HUES6 (cell line): ENCODE data around the gene CD34.

Source experiments
- H3K27ac ChIP-seq: 2 replicates; pipeline ENCODE4 v1.7.0; 2013; ENCODE audit warnings: low read depth, mild to moderate bottlenecking, low read length, inconsistent platforms
- H3K27me3 ChIP-seq: 2 replicates; pipeline ENCODE4 v1.6.1; 2013; ENCODE audit warnings: low read length; ENCODE audit not compliant: control insufficient read depth, insufficient read depth
- H3K36me3 ChIP-seq: 2 replicates; pipeline ENCODE4 v1.6.1; 2013; ENCODE audit warnings: low read length; ENCODE audit not compliant: control insufficient read depth, insufficient read depth
- H3K4me1 ChIP-seq: 2 replicates; pipeline ENCODE4 v1.6.1; 2013; ENCODE audit warnings: low read length; ENCODE audit not compliant: control insufficient read depth, insufficient read depth
- H3K4me3 ChIP-seq: 2 replicates; pipeline ENCODE4 v1.5.1; 2013; ENCODE audit warnings: low read depth, low read length
- H3K9ac ChIP-seq: one replicate; pipeline ENCODE4 v1.6.1; 2013; ENCODE audit warnings: mild to moderate bottlenecking, low read length
- H3K9me3 ChIP-seq: 2 replicates; pipeline ENCODE4 v1.6.1; 2013; ENCODE audit warnings: low read depth, low read length; ENCODE audit not compliant: control insufficient read depth, insufficient read depth

The CD34 gene, protein sequence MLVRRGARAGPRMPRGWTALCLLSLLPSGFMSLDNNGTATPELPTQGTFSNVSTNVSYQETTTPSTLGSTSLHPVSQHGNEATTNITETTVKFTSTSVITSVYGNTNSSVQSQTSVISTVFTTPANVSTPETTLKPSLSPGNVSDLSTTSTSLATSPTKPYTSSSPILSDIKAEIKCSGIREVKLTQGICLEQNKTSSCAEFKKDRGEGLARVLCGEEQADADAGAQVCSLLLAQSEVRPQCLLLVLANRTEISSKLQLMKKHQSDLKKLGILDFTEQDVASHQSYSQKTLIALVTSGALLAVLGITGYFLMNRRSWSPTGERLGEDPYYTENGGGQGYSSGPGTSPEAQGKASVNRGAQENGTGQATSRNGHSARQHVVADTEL

DNA sequence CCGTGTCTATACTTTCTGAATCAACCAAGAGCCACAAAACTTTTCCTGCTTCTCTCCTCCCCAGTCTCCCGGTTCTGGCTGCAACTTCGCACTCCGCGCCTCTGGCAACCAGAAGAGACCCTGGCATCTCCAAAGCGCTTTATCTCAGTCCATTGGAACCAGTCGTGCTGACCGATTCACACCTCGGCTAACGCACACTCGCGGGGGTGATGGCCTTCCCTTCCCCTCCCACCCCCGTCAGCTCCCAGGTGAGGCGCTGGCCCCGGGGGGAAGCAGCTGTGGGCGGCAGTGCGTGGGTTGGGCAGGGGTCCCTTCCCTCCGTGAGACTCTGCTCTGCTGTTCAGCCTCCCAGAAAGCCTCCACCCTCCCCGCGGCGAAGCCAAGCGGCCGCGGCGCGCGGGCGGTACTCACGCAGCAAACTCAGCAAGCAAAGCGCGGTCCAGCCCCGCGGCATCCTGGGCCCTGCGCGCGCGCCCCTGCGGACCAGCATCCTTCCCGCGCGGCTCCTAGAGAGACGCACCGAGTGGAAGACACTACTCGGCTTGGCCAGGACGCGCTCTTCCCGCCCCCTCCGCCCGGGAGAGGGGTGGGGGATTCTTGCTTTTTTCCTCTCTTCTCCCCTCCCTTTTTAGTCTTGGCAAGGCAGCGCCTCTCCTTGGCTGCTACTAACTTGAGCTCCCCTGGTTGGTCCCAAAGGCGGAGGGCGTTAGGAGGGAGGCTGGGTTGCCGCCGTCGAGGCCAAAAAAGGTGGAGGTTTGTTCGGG is at the start of gene CD34:
Gene CD34 (minus strand): TSS at position 535 of the 764 bp plus-strand sequence. CDS start 45 bp downstream, at position 490.
- no peak within 1 kb of the TSS for H3K27ac ChIP-seq
- peaks cover 3% of the 10 kb centered on the region; the same call in 1 of the 2 replicates for H3K4me1 ChIP-seq
- peaks cover 63% of the 10 kb centered on the region for H3K27me3 ChIP-seq
- no peaks in the 10 kb centered on the region for H3K36me3 ChIP-seq
- no peak within 1 kb of the TSS for H3K9ac ChIP-seq
- H3K9me3 ChIP-seq = no peaks in the 10 kb centered on the region
- peak within 1 kb of the TSS; percentile 64 for H3K4me3 ChIP-seq

DNA sequence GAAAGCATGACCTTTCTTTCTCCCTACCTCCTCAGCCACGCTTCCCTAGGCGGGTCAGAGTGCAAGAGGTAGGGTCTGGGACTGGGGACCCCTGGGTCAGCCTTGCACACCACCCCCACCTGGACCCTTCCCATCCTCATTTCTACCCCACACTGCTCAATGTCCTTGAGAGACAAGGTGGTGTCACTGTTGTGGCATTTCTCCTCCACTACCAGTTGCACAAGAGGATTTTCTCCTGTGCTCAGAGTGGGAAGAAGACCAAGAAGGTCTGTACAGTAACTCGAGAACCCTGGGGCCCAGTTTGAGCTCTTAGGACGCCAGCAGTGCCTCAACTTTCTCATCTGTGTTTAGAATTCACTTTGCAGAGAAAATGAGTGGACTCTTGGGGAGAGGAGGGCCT is 49.4 kb upstream of the CD34 start:
- Histone ChIP-seq H3K27me3 (peaks cover 95% of the 10 kb centered on the region), H3K9ac (no peak overlapping the region), H3K27ac (no peak overlapping the region)

DNA sequence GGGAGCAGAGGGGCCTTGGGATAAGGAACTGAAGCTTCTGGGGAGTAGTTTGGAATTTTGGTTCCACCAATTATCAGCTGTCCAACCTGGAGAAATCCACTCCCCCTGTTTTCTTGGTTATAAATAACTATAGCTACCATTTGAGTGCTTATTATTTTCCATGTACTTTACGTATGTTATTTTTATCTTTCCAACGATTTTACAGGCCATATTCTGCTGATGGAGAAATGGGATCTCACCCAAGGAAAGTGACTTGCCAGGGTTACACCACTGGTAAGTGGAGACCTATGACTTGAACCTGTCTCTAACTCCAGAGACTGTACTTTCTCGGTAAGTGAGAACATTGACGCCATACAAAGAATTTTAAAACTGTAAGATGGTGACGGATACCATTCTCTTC is 49.0 kb upstream of the CD34 start:
- Histone ChIP-seq H3K9me3 (no peaks in the 10 kb centered on the region), H3K9ac (no peak overlapping the region), H3K27ac (no peak overlapping the region), H3K27me3 (peaks cover 95% of the 10 kb centered on the region), H3K36me3 (no peaks in the 10 kb centered on the region), H3K4me1 (peaks cover 16% of the 10 kb centered on the region), H3K4me3 (peak overlapping the region; percentile 61)

More for the DNA sequence above, 49.4 kb upstream of the CD34 start:
- Histone ChIP-seq H3K4me1 (peaks cover 16% of the 10 kb centered on the region), H3K36me3 (no peaks in the 10 kb centered on the region), H3K9me3 (no peaks in the 10 kb centered on the region), H3K4me3 (no peak overlapping the region)

DNA sequence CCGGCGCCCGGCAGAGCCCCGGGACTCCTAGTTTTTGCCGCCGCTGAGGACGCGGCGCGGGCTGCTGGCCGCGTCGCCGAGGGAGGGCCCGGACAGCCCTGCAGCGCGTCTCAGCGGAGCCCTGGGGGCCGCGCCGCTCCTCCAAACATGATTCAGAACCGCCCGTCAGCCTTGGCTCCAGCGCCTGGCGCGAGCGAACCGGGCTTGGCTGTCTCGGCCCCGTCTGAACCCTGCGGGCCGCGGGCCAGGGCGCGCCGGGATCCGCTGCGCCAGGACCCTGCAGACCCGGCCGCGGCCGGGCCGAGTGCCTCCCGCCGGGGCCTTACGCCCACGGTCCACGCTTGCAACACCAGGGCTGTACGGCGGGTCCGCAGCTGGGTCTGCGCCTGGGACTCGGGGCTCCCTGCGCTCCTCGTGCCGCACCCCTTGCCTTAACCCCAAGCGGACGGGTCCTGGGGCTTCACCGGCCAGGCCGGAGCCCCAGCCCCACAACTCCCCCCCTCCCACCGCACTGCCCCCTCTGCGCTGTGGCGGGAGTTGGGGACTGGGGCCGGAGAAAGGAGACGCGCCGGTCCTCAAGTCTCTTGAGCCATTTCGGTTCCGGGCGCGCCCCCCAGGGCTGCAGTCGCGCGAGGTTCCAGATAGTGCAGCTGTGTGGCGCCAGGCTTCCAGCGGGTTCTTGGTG is 48.4 kb upstream of the CD34 start:
- no peaks in the 10 kb centered on the region for H3K9me3 ChIP-seq
- peak overlapping the region; percentile 61 for H3K4me3 ChIP-seq
- peak overlapping the region; percentile 38 for H3K9ac ChIP-seq
- peaks cover 89% of the 10 kb centered on the region for H3K27me3 ChIP-seq
- no peaks in the 10 kb centered on the region for H3K36me3 ChIP-seq
- peaks cover 16% of the 10 kb centered on the region for H3K4me1 ChIP-seq
- H3K27ac ChIP-seq = no peak overlapping the region

DNA sequence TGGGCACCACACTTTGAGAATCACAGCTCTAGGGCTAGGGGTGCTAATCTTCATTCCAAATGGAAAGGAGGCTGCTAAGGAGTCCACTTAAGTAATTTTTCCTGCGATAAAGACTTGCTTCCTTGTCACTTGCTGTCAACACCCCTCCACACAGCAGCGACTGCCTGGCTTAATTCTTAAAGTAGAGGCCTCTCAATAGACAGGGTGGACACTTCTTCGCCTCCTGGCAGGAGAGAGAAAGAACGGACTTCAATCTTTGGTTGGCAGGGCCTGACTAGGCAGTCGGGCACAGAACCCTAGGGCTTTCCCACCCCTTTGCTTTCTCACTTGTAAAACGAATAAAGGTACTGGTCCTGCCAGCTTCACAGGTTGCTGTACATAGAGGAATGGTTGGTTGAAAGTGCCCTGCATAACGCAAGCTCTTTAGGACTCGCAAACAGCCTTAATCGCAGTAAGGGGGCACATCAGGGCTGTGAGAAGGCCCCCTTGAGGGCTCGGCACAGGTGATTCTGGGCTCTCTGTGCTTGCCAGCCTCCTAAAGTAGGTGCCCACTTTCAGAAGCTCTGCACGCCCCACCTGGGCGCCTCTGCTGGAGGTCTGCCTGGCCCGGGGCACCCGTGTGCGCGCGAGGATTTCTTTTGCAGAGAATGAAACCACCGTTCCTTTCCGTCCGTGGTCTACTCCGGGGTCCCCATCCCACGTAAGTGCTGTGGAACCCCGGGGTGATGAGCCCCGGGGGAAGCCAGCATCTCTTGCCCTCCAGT is 47.6 kb upstream of the CD34 start:
- H3K4me3 ChIP-seq = peak overlapping the region; percentile 61
- no peak overlapping the region for H3K27ac ChIP-seq
- no peaks in the 10 kb centered on the region for H3K9me3 ChIP-seq
- peaks cover 88% of the 10 kb centered on the region for H3K27me3 ChIP-seq
- no peaks in the 10 kb centered on the region for H3K36me3 ChIP-seq
- no peak overlapping the region for H3K9ac ChIP-seq
- H3K4me1 ChIP-seq = peaks cover 11% of the 10 kb centered on the region; the same call in 1 of the 2 replicates

DNA sequence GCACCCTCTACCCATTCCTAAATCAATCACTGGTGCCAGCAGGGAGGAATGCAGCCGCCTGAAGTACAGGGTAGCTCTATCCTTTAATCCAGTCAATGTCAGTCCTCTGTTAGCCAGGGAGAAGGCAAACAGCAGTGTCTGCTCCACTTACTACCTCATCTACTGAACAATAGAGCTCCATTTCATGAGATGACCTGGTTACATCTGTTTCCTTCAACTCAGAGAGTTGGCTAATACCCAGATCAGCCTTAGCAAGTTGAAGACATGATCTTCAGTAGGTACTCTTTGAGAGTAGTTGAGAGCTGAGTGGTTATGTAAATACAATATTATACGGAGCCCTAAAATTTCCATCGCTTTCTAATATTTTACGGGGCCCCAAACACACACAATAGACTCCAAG is 46.1 kb upstream of the CD34 start:
- Histone ChIP-seq H3K4me3 (no peak overlapping the region), H3K36me3 (no peaks in the 10 kb centered on the region), H3K9ac (no peak overlapping the region), H3K9me3 (no peaks in the 10 kb centered on the region), H3K4me1 (peaks cover 7% of the 10 kb centered on the region), H3K27me3 (peaks cover 81% of the 10 kb centered on the region), H3K27ac (no peak overlapping the region)

DNA sequence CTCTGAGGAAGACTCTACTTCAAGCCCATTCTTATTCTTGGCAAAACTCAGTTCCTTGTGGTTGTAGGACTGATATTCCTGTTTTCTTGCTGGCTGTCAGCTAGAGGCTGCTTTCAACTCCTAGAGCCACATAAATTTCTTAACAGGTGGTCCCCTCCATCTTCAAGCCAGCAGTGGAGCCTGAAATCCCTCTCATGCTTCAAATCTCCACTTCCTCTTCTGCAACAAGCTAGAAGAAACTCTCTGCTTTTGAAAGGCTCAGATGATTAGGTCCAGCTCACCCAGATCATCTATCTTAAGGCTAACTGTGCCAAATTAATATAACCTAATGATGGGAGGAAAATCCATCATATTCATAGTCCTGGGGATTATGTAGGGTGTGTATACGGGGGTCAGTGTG is 43.2 kb upstream of the CD34 start:
- H3K9ac ChIP-seq = no peak overlapping the region
- H3K4me3 ChIP-seq = no peak overlapping the region
- peaks cover 70% of the 10 kb centered on the region for H3K27me3 ChIP-seq
- H3K9me3 ChIP-seq = no peaks in the 10 kb centered on the region
- peaks cover 7% of the 10 kb centered on the region for H3K4me1 ChIP-seq
- H3K36me3 ChIP-seq = no peaks in the 10 kb centered on the region
- no peak overlapping the region for H3K27ac ChIP-seq

DNA sequence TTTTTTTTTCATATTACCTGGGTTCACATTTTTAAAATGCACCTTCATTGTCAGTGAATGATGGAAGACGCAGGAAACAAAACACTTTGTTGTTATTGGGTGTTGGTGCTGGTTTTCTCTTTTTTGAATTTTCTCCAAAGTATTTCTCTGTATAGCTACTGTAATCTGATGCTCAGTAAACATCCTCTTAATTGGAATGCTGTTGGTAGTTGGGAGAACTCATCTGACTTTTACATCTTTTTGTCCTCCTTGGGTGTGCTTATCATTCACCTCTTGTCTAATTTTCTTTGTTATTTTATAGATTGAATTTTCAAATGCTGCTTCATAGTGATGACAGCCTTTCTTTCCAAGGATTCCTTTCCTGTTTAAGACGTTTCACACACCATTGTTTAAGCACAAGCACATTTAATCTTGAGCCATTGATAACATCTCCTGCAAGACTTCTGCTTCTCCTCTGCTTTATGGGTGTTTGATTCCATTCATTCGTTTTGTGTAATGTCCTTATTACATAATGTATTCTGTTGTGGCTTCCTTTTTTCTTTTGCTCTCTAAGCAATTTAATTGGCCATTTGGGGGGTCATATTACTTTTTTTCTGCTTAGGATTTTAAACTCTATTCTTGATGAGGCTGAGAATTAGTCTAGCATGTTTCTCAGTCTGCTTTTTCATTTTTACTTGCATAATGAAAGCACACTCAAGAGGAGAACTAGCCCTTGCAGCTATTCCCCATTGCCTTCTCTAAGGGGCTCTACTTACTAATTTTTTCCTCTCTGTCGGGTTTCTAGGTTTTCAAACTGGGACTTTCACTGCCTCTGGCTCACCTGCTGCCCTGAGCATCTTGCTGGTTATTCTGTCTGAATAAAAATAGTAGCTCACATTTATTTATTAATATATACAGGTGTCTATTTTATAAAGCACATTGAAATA is 42.0 kb upstream of the CD34 start:
- H3K4me1 ChIP-seq = peaks cover 4% of the 10 kb centered on the region; the same call in 1 of the 2 replicates
- no peak overlapping the region for H3K9ac ChIP-seq
- H3K4me3 ChIP-seq = no peak overlapping the region
- peaks cover 58% of the 10 kb centered on the region for H3K27me3 ChIP-seq
- H3K36me3 ChIP-seq = no peaks in the 10 kb centered on the region
- no peaks in the 10 kb centered on the region for H3K9me3 ChIP-seq
- no peak overlapping the region for H3K27ac ChIP-seq

DNA sequence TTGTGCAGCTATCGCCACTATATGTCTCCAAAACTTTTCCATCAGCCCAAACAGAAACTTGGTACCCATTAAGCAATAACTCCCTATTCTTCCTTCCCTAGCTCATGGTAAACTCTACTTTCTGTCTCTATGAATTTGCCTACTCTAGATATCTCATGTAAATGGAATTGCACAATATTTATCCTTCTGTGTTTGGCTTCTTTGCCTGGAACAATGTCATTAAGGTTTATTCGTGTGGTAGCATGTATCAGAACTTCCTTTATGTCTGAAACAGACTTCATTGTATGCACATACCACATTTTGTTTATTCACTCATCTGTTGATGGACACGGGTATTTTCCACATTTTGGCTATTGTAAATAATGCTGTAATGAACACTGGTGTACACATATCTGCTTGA is 40.7 kb upstream of the CD34 start:
- H3K4me1 ChIP-seq = peaks cover 4% of the 10 kb centered on the region; the same call in 1 of the 2 replicates
- no peak overlapping the region for H3K9ac ChIP-seq
- H3K36me3 ChIP-seq = no peaks in the 10 kb centered on the region
- peaks cover 46% of the 10 kb centered on the region for H3K27me3 ChIP-seq
- H3K4me3 ChIP-seq = no peak overlapping the region
- H3K27ac ChIP-seq = no peak overlapping the region
- H3K9me3 ChIP-seq = no peaks in the 10 kb centered on the region

DNA sequence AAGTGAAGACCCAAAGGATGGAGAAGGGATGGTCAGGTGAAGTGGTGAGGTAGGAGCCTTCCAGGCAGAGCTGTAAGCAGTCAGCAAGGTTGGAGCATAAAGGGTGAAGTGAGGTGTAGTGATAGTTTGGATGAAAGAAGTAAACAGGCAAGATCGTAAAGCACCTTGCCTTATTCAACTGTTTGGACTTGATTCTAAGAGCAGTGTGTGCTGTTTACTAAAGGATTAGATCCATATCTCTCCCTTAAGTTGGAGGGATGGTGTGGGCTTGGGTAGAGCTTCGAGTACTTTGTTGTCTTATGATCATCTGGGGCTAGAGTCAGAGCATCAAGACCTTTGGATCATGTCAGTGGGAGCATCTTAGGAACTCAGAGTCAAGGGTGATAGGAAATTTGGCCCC is 39.8 kb upstream of the CD34 start:
- no peaks in the 10 kb centered on the region for H3K9me3 ChIP-seq
- H3K4me3 ChIP-seq = no peak overlapping the region
- no peak overlapping the region for H3K27ac ChIP-seq
- no peak overlapping the region for H3K9ac ChIP-seq
- H3K27me3 ChIP-seq = peaks cover 37% of the 10 kb centered on the region; the same call in 1 of the 2 replicates
- no peaks in the 10 kb centered on the region for H3K36me3 ChIP-seq
- H3K4me1 ChIP-seq = peaks cover 4% of the 10 kb centered on the region; the same call in 1 of the 2 replicates
